ENCODE data around the gene CEP112.
"Not testable (repeated sequence)": the region's sequence is repeated elsewhere in the genome, so short reads cannot be mapped to it uniquely, and the experiment has no call there.

The CEP112 gene

GRCh38 chr17:65776890-65777289, 415.0 kb downstream of the CEP112 start:
- DNase-seq (ENCODE audit: low spot score), result no peak

GRCh38 chr17:65774787-65775186, 417.1 kb downstream of the CEP112 start:
- DNase-seq (ENCODE audit: low spot score), result no peak

GRCh38 chr17:65772989-65773388, 418.9 kb downstream of the CEP112 start:
- DNase-seq (ENCODE audit: low spot score), result no peak

- DNase-seq (ENCODE audit: low spot score), result no peak
These were observed 420.2 kb downstream of the CEP112 start for GRCh38 chr17:65771704-65772103.

- no peak for DNase-seq (ENCODE audit: low spot score)
These were observed 428.1 kb downstream of the CEP112 start for GRCh38 chr17:65763786-65764185.

GRCh38 chr17:65762973-65763372, 429.0 kb downstream of the CEP112 start:
- no peak for DNase-seq (ENCODE audit: low spot score)

GRCh38 chr17:65759532-65759931, 432.4 kb downstream of the CEP112 start:
- DNase-seq (ENCODE audit: low spot score), result no peak

GRCh38 chr17:65756760-65757159, 435.2 kb downstream of the CEP112 start:
- no peak for DNase-seq (ENCODE audit: low spot score)

- no peak for DNase-seq (ENCODE audit: low spot score)
These were observed 436.1 kb downstream of the CEP112 start for GRCh38 chr17:65755799-65756198.

GRCh38 chr17:65754630-65755029, 437.3 kb downstream of the CEP112 start:
- no peak for DNase-seq (ENCODE audit: low spot score)

GRCh38 chr17:65754081-65754480, 437.9 kb downstream of the CEP112 start:
- DNase-seq (ENCODE audit: low spot score), result no peak

- DNase-seq (ENCODE audit: low spot score), result no peak
These were observed 438.6 kb downstream of the CEP112 start for GRCh38 chr17:65753348-65753747.

GRCh38 chr17:65751263-65751662, 440.7 kb downstream of the CEP112 start:
- DNase-seq (ENCODE audit: low spot score), result no peak

GRCh38 chr17:65750631-65751115, 441.3 kb downstream of the CEP112 start:
- peak; percentile 8 for DNase-seq (ENCODE audit: low spot score)

GRCh38 chr17:65750166-65750565, 441.8 kb downstream of the CEP112 start:
- no peak for DNase-seq (ENCODE audit: low spot score)

- DNase-seq (ENCODE audit: low spot score), result no peak
These were observed 442.5 kb downstream of the CEP112 start for GRCh38 chr17:65749479-65749878.

- no peak for DNase-seq (ENCODE audit: low spot score)
These were observed 446.7 kb downstream of the CEP112 start for GRCh38 chr17:65745241-65745640.

GRCh38 chr17:65743308-65743655, 448.7 kb downstream of the CEP112 start:
- no peak for DNase-seq (ENCODE audit: low spot score)

- no peak for DNase-seq (ENCODE audit: low spot score)
These were observed 449.3 kb downstream of the CEP112 start for GRCh38 chr17:65742403-65743307.

- DNase-seq (ENCODE audit: low spot score), result no peak
These were observed 450.2 kb downstream of the CEP112 start for GRCh38 chr17:65741710-65742109.

- no peak for DNase-seq (ENCODE audit: low spot score)
These were observed 452.9 kb downstream of the CEP112 start for GRCh38 chr17:65739034-65739433.

GRCh38 chr17:65737451-65737850, 454.5 kb downstream of the CEP112 start:
- DNase-seq (ENCODE audit: low spot score), result no peak

- no peak for DNase-seq (ENCODE audit: low spot score)
These were observed 458.6 kb downstream of the CEP112 start for GRCh38 chr17:65733314-65733713.

GRCh38 chr17:65732667-65733066, 459.3 kb downstream of the CEP112 start:
- not testable (repeated sequence) for DNase-seq (ENCODE audit: low spot score)

All from HuH-7 (cell line).